OCI-LY7 (cell line): ENCODE measurements around the gene C3orf80.
"Not testable (repeated sequence)": the region's sequence is repeated elsewhere in the genome, so short reads cannot be mapped to it uniquely, and the experiment has no call there.

ENCODE experiments used
- EZH2phosphoT487 ChIP-seq: fragments of 200-600 bp; sonication (generic); IDR thresholded peaks from 2 replicates; pipeline ENCODE4 v1.6.1; 2018; ENCODE audit warnings: low read depth, borderline replicate concordance, mild to moderate bottlenecking, mixed run types, antibody characterized with exemption, low read length, moderate library complexity, mixed read lengths
- TF ChIP-seq, protein P1 (sequence below): fragments of 200-600 bp; sonication (generic); conservative IDR thresholded peaks from 2 replicates; pipeline ENCODE4 v1.5.1; 2014; ENCODE audit warnings: mild to moderate bottlenecking, antibody characterized with exemption, low read length, moderate library complexity, mixed read lengths

DNA sequence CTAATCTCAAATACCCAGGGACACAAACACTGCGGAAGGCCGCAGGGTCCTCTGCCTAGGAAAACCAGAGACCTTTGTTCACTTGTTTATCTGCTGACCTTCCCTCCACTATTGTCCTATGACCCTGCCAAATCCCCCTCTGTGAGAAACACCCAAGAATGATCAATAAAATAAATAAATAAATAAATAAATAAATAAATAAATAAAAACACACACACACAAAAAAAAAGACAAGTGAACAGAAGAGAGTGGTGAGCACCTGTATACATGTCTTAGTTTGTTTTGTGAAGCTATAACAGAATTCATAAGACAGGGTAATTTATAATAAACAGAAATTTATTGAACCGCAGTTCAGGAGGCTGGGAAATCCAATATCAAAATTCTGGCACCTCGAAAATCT, 45.8 kb upstream of the C3orf80 start:
- TF ChIP-seq, protein P1, sequence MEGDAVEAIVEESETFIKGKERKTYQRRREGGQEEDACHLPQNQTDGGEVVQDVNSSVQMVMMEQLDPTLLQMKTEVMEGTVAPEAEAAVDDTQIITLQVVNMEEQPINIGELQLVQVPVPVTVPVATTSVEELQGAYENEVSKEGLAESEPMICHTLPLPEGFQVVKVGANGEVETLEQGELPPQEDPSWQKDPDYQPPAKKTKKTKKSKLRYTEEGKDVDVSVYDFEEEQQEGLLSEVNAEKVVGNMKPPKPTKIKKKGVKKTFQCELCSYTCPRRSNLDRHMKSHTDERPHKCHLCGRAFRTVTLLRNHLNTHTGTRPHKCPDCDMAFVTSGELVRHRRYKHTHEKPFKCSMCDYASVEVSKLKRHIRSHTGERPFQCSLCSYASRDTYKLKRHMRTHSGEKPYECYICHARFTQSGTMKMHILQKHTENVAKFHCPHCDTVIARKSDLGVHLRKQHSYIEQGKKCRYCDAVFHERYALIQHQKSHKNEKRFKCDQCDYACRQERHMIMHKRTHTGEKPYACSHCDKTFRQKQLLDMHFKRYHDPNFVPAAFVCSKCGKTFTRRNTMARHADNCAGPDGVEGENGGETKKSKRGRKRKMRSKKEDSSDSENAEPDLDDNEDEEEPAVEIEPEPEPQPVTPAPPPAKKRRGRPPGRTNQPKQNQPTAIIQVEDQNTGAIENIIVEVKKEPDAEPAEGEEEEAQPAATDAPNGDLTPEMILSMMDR = not testable (repeated sequence)
- TF ChIP-seq EZH2phosphoT487 = not testable (repeated sequence)
